Prostate gland (tissue), 2 donors: Measurements from ENCODE around the gene DZIP3.

Source experiments
- CTCF ChIP-seq, 4 experiments: fragments of 200-600 bp in 2 of 4; fragments of 450-650 bp in 2 of 4; sonication (generic) in 2 of 4; IDR thresholded peaks; 1 replicate in 3 of 4; 2 replicates in 1 of 4; pipeline ENCODE4 v1.5.1; 2016 to 2019; ENCODE audit warnings: antibody characterized with exemption in 4 of 4, mild to moderate bottlenecking in 2 of 4, moderate library complexity in 2 of 4
- POLR2A ChIP-seq: fragments of 450-650 bp; IDR thresholded peaks from one replicate; pipeline ENCODE4 v1.6.1; 2016; ENCODE audit warnings: antibody characterized with exemption, mild to moderate bottlenecking
- POLR2AphosphoS5 ChIP-seq: sonication (generic); formaldehyde crosslinking; IDR thresholded peaks from one replicate; pipeline ENCODE4 v1.6.1; 2017; ENCODE audit warnings: antibody characterized with exemption

- TF ChIP-seq POLR2A (no peak), POLR2AphosphoS5 (no peak), CTCF (IDR thresholded peaks at IDR 0.05) (no peak)
These were observed 15.5 kb downstream of the DZIP3 start for GRCh38 chr3:108605028-108605427.
